Posterior cingulate gyrus (tissue), 11 donors: ENCODE data around the gene SLC9A4.

Experiments used
- DNase-seq, 10 donors: peaks; one replicate each; pipeline versions ENCODE4 v3.0.0 to v3.0.0-alpha.2; 2020 to 2021; ENCODE audit warnings: mixed read lengths in 3 of 10
- intact Hi-C: fragments of 100-400 bp; cut with DNase I; formaldehyde crosslinking; loops from one replicate; pipeline ENCODE4 v1.15.1; 2023

Gene SLC9A4, protein sequence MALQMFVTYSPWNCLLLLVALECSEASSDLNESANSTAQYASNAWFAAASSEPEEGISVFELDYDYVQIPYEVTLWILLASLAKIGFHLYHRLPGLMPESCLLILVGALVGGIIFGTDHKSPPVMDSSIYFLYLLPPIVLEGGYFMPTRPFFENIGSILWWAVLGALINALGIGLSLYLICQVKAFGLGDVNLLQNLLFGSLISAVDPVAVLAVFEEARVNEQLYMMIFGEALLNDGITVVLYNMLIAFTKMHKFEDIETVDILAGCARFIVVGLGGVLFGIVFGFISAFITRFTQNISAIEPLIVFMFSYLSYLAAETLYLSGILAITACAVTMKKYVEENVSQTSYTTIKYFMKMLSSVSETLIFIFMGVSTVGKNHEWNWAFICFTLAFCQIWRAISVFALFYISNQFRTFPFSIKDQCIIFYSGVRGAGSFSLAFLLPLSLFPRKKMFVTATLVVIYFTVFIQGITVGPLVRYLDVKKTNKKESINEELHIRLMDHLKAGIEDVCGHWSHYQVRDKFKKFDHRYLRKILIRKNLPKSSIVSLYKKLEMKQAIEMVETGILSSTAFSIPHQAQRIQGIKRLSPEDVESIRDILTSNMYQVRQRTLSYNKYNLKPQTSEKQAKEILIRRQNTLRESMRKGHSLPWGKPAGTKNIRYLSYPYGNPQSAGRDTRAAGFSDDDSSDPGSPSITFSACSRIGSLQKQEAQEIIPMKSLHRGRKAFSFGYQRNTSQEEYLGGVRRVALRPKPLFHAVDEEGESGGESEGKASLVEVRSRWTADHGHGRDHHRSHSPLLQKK

GRCh38 chr2:102473020-102473419, at the start of gene SLC9A4:
SLC9A4 (plus strand) TSS chr2:102473226; CDS start chr2:102473760, 534 bp downstream.
- intact Hi-C loops = loop anchor here (5.0 kb wide), 2 partner anchors 144 to 229 kb away; partner anchors contain the start of gene SLC9A2
- DNase-seq = peak in 3 of 10 donors; percentile 14 to 62 (median 29)

DNA sequence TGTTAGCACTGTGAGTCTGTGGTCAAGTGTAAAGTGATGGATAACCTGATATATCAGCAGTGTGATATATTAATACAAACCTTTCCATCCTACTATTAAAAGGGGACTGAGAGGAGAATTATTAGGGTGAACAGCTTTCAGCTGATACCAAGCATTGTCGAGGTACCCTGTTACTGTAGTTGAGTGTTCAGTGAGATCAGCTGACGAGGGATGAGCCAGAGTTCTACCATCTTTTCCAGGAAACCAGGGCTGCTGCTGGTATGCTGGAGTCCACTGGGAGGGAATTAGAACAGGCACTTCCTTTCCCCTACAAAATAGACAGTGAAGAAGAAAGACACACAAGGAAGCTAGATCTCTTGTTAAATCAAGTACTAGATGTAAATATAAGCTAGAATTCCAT, 49.7 kb upstream of the SLC9A4 start:
- no peak for DNase-seq
- intact Hi-C loops = no loop called here

DNA sequence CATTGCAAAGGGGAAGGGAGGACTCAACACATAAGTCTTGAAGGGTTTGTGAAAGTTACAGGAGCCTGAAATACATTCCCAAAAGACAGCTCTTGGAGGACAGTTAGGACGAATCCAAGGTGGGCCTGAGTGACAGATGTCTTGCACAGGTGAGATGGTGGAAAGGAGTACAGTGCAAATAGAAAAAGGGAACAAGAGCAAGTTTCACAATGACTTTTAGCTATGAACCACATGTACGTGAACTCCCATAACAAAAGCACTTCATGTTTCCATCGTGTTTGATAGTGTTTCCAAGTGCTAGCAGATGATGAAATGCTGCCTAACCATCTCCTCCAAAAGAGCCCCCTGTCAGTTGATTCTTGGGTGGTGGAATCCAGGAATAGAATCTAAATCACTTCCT, 48.3 kb upstream of the SLC9A4 start:
- no peak for DNase-seq
- intact Hi-C loops = no loop called here

GRCh38 chr2:102425441-102426132, 47.4 kb upstream of the SLC9A4 start:
- intact Hi-C loops = no loop called here
- DNase-seq = no peak

GRCh38 chr2:102427249-102427648, 45.8 kb upstream of the SLC9A4 start:
- intact Hi-C loops = no loop called here
- no peak for DNase-seq

GRCh38 chr2:102428573-102428972, 44.5 kb upstream of the SLC9A4 start:
- intact Hi-C loops = no loop called here
- DNase-seq = no peak

- no peak for DNase-seq
- intact Hi-C loops = no loop called here
These were observed 40.6 kb upstream of the SLC9A4 start for GRCh38 chr2:102432386-102432785.

- intact Hi-C loops = no loop called here
- DNase-seq = no peak
These were observed 38.9 kb upstream of the SLC9A4 start for GRCh38 chr2:102433973-102434654.

DNA sequence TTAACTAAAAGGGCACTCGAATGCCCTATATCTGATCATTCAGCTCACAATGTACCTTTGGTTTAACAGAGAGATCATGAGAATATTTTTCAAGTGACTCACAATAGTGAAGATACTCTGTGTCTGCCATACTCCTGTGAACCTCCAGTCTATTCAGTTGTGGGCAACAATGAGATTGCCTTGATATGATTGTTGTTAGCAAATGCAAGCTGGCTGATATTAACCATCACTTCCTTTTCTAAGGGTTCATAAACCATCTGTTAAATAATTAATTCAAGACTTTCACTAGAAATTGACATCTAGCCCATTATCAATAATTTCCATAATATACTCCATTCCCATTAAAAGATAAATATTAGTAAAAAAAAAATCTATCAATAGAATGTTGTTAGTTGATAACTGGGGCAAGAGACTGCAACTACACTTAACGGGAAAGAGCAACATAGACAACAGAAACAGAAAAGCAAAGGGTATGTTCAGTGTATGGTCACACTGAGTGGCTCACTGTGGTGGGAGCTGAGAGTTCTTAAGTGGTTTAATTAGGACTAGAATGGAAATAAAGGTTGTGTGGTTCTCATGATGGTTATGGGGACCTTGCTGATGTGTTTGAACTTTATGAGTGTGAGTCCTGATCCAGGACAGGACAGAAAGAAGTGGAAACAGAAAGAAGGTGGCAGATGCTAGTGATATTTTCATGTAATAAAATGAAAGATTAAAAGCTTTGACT, 38.2 kb upstream of the SLC9A4 start:
- DNase-seq = no peak
- intact Hi-C loops = no loop called here

GRCh38 chr2:102435741-102436140, 37.3 kb upstream of the SLC9A4 start:
- DNase-seq = no peak
- intact Hi-C loops = no loop called here

GRCh38 chr2:102436323-102436722, 36.7 kb upstream of the SLC9A4 start:
- no peak for DNase-seq
- intact Hi-C loops = no loop called here

GRCh38 chr2:102437122-102437521, 35.9 kb upstream of the SLC9A4 start:
- intact Hi-C loops = no loop called here
- no peak for DNase-seq

DNA sequence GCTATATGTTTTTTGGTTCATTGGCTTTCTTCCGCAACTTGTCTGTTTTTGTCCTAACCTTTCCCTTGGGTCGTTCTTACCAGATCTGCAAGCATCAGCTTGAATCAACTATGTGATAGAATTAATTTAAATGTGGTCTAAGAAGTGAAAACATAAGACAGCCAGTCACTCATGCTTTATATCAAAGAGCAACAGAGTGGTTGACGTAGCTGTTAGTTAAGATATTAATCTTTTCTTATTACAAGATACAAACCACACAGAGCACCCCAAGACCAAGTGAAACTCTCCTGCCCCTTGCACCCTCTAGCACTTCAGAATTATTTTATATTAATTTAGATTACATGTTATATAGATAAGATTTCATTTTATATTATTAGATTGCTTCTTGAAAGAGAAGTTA, 34.9 kb upstream of the SLC9A4 start:
- DNase-seq = no peak
- intact Hi-C loops = no loop called here

DNA sequence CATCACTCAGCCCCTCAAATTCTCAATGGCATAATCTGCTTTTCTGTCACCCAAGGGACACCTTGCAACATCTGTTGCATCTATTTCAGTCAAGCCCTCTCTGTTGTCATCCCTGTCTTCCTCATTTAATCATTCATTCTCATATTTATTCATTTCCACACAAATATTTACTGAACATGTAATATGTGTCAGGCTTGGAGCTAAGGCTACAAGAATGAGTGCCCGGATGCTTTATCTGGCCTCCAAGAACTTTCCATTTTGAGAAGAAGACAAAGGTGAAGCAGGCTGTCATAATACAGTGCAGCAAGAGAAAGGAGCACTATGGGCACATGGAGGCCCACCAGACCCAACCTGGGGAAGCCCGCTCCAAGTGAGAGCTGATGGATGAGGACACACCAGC, 34.4 kb upstream of the SLC9A4 start:
- DNase-seq = no peak
- intact Hi-C loops = no loop called here

DNA sequence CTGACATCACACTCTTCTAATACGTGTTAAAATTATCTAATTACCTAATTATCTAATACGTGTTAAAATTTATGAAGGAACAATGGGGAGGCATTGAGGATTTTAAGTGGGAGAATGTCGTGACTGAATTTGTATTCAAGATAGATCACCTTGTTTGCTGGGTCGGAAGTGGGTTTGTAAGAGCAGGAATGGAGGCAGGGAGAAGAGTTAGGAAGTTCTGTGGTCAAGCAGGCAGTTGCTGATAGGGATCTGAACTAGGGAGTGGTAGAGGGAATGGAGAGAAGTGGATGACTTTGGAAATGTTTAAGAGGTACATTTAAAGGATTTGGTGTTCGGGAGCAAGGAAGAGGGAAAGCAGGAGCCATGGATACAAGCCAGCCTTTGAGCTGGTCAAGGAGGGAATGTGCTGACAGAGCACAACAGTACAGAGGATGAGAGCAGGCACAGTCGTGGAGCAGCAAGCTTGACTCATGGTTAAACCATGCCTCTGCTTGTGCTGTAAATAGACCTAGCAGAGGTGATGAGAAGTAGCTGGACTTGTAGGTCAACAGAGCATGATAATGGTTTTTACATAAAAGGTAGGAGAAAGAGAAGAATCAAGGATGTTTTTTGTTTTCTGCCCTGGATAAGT, 33.8 kb upstream of the SLC9A4 start:
- DNase-seq = no peak
- intact Hi-C loops = no loop called here

DNA sequence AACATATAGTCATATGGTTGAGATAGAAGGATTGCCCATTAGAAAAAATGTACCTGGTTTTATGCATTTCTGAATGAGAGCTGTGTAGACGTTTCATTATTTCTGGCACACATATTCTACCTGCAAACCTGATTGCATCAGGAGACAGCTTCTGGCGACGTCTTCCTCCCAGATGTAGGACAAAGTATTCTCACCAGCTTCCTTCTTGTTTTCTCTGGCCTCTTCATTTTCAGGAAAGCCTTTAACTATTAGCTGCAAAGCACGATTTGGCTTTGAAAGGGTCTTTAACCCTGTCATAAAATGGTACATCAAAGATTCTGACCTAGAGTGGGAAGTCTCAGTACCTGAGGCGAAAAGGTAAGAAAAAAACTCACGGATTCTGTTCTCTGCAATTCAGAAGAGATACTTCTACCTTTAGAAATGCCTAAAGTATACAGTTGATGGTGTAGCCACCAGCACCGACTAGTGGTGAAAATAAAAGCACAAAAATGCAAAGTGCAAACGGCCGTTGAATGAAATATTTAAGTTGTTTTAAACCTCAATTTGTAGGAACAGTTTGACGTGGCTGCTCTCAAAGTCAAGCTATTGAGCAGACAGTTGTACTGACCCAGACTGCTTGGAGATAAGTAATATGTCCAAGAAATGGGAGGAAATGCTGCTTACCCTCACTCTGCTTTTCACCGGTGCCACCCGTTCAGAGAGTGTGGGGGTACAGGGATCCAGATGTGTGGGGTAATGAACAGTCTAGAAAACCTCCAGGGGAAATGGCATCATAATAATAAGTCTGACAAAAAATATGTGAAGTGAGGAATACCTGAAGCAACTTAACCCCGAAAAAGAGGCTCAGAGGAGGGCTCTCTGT, 29.8 kb upstream of the SLC9A4 start:
- intact Hi-C loops = loop anchor here (5.0 kb wide), 2 partner anchors 201 to 561 kb away; no protein-coding TSS in a partner anchor
- peak in 2 of 10 donors; percentile 15 to 20 for DNase-seq

- intact Hi-C loops = loop anchor here (5.0 kb wide), 2 partner anchors 202 to 562 kb away; no protein-coding TSS in a partner anchor
- no peak for DNase-seq
These were observed 28.8 kb upstream of the SLC9A4 start for GRCh38 chr2:102444233-102444632.

GRCh38 chr2:102446936-102447335, 26.1 kb upstream of the SLC9A4 start:
- DNase-seq = no peak
- intact Hi-C loops = no loop called here
